Astrocyte (in vitro differentiated cells and primary cell): ENCODE results near the gene RUSF1.

Experiments used
- CTCF ChIP-seq: IDR thresholded peaks from 2 replicates; pipeline ENCODE4 v1.5.1; 2011; ENCODE audit warnings: low read depth, mild to moderate bottlenecking, inconsistent platforms, low read length, moderate library complexity; ENCODE audit not compliant: insufficient read depth
- EZH2 ChIP-seq: IDR thresholded peaks from 2 replicates; pipeline ENCODE4 v1.6.1; 2012; ENCODE audit warnings: mild to moderate bottlenecking, low read length, inconsistent platforms; ENCODE audit not compliant: insufficient read depth

- TF ChIP-seq EZH2 (peak; percentile 58), CTCF (no peak)
These were observed 21.7 kb upstream of the RUSF1 start for GRCh38 chr16:31529937-31530312.
